Breast epithelium (tissue), 3 donors: ENCODE data around the gene SCN11A.

Experiments used
- CTCF ChIP-seq, 3 donors: fragments of 450-650 bp; IDR thresholded peaks; one replicate each; pipeline ENCODE4 v1.5.1; 2016 to 2017; ENCODE audit warnings: antibody characterized with exemption in 3 of 3, mild to moderate bottlenecking in 3 of 3, moderate library complexity in 3 of 3
- POLR2A ChIP-seq: fragments of 450-650 bp; IDR thresholded peaks from one replicate; pipeline ENCODE4 v1.6.1; 2016; ENCODE audit warnings: antibody characterized with exemption, mild to moderate bottlenecking, moderate library complexity
- POLR2AphosphoS5 ChIP-seq, 3 donors: sonication (generic); formaldehyde crosslinking; IDR thresholded peaks; one replicate each; pipeline ENCODE4 v1.6.1; 2017; ENCODE audit warnings: antibody characterized with exemption in 3 of 3

DNA sequence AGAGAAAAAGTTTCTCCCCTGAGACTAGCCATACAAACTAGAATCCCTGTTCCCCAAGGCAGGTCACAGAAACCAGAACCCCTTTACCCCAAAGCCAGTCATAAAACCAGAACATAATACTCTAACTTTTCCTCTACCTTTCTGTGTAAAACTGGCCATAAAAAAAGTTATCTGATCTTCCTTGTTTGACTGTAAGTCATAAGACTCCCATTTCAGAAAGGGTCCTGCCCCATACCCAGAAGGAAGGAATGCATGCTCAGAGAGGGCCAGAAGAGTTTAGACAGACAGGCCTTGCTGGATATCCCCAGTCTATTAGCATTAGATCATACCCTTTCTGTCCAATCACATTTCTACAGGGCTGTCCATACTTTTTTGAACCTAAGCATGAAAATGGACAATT is 27.2 kb downstream of the SCN11A start:
- TF ChIP-seq CTCF (IDR thresholded peaks at IDR 0.05): no peak
- no peak for TF ChIP-seq POLR2A
- no peak for TF ChIP-seq POLR2AphosphoS5 (IDR thresholded peaks at IDR 0.05)
